Fibroblast of lung (primary cell): ENCODE results near the gene RERE. TPM values are rescaled to one million over a fixed set of nuclear protein-coding genes. Genes with fewer than 3 reads are reported as not detected.

Experiments used
- DNase-seq, 2 donors: peaks; one replicate each; pipeline versions ENCODE4 v3.0.0 to v3.0.0-alpha.2; 2010; ENCODE audit warnings: low read depth in 2 of 2
- H2AFZ ChIP-seq: 2 replicates; pipeline ENCODE4 v1.5.1; 2012; ENCODE audit warnings: low read length, control low read depth, inconsistent platforms
- H3K27ac ChIP-seq: 2 replicates; pipeline ENCODE4 v1.5.1; 2011; ENCODE audit warnings: low read length, control low read depth; ENCODE audit not compliant: insufficient read depth
- H3K27me3 ChIP-seq: 2 replicates; pipeline ENCODE4 v1.5.1; 2011; ENCODE audit warnings: mild to moderate bottlenecking, low read length; ENCODE audit not compliant: control insufficient read depth, insufficient read depth
- H3K36me3 ChIP-seq: 2 replicates; pipeline ENCODE4 v1.5.1; 2011; ENCODE audit warnings: low read length; ENCODE audit not compliant: control insufficient read depth, insufficient read depth
- H3K4me1 ChIP-seq: 2 replicates; pipeline ENCODE4 v1.5.1; 2011; ENCODE audit warnings: low read length; ENCODE audit not compliant: control insufficient read depth, insufficient read depth; ENCODE audit errors: extremely low read depth
- H3K4me2 ChIP-seq: 2 replicates; pipeline ENCODE4 v1.5.1; 2011; ENCODE audit warnings: low read length, control low read depth; ENCODE audit not compliant: insufficient read depth; ENCODE audit errors: extremely low read depth
- H3K4me3 ChIP-seq, 4 experiments: fragments of 200-600 bp in 1 of 4; sonication (generic) in 1 of 4; replicated peaks in 1 of 4; 2 replicates each; pipeline ENCODE4 v1.5.1; 2011 to 2016; ENCODE audit warnings: low read length in 4 of 4, low read depth in 3 of 4, mild to moderate bottlenecking in 3 of 4, control low read depth in 2 of 4, inconsistent platforms in 1 of 4, mixed read lengths in 1 of 4; ENCODE audit not compliant: insufficient read depth in 1 of 4; ENCODE audit errors: control extremely low read depth in 1 of 4
- H3K79me2 ChIP-seq: 2 replicates; pipeline ENCODE4 v1.5.1; 2012; ENCODE audit warnings: mild to moderate bottlenecking, low read length, inconsistent platforms; ENCODE audit not compliant: control insufficient read depth, insufficient read depth
- H3K9ac ChIP-seq: 2 replicates; pipeline ENCODE4 v1.5.1; 2011; ENCODE audit warnings: mild to moderate bottlenecking, low read length, control low read depth; ENCODE audit not compliant: insufficient read depth
- H3K9me3 ChIP-seq: 2 replicates; pipeline ENCODE4 v1.5.1; 2012; ENCODE audit warnings: low read depth, low read length; ENCODE audit not compliant: control insufficient read depth, insufficient read depth
- H4K20me1 ChIP-seq: 2 replicates; pipeline ENCODE4 v1.5.1; 2011; ENCODE audit warnings: low read length; ENCODE audit not compliant: control insufficient read depth, insufficient read depth; ENCODE audit errors: extremely low read depth
- EZH2 ChIP-seq: IDR thresholded peaks from 2 replicates; pipeline ENCODE4 v1.5.1; 2012; ENCODE audit warnings: low read length, control low read depth, mild to moderate bottlenecking; ENCODE audit errors: missing control alignments
- polyA plus RNA-seq, 2 donors: library from polyadenylated mRNA; depleted of rRNA in 1 of 2; stranded (reverse) in 1 of 2; unstranded in 1 of 2; fragments of >200 nt; gene quantifications; 2 replicates each; pipeline ENCODE4 v1.2.1, GENCODE V29; 2011 to 2012; ENCODE audit warnings: missing spikeins in 1 of 2
- total RNA-seq: library from RNA; depleted of rRNA; stranded (reverse); fragments of >200 nt; gene quantifications from 2 replicates; pipeline ENCODE4 v1.2.1, GENCODE V29; 2014
- TF ChIP-seq, protein P1 (sequence below), 2 donors: IDR thresholded peaks in 1 of 2; conservative IDR thresholded peaks in 1 of 2; 1 replicate in 1 of 2; 2 replicates in 1 of 2; pipeline ENCODE4 v1.5.1; 2011 to 2012; ENCODE audit warnings: low read length in 2 of 2, control low read depth in 1 of 2, inconsistent platforms in 1 of 2, low read depth in 1 of 2, mild to moderate bottlenecking in 1 of 2

RERE gene
- total and polyA plus RNA-seq, 2 donors (not counting 1 experiment from before 2014, with no cell fraction given) = 3.7 to 51.0 TPM

DNA sequence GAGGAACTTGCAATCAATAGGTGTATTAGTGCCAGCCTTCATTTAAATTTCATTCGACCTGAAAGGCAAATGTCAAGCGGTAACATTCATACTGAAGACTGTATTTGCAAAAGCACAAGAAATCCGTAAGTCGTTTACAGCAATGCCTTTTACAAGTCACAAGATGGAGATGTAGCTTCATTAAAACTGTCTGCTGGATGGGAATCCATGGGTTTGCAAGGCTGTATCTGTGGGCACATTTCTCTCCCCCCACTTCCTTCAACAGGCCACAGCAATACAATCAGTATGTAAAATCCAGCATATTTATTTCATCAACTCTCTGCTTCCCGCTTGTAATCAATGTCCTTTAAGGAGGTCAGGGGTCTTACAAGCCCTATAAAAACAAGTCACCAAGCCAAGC, 352.4 kb downstream of the RERE start:
- no peak for TF ChIP-seq EZH2
- TF ChIP-seq, protein P1, sequence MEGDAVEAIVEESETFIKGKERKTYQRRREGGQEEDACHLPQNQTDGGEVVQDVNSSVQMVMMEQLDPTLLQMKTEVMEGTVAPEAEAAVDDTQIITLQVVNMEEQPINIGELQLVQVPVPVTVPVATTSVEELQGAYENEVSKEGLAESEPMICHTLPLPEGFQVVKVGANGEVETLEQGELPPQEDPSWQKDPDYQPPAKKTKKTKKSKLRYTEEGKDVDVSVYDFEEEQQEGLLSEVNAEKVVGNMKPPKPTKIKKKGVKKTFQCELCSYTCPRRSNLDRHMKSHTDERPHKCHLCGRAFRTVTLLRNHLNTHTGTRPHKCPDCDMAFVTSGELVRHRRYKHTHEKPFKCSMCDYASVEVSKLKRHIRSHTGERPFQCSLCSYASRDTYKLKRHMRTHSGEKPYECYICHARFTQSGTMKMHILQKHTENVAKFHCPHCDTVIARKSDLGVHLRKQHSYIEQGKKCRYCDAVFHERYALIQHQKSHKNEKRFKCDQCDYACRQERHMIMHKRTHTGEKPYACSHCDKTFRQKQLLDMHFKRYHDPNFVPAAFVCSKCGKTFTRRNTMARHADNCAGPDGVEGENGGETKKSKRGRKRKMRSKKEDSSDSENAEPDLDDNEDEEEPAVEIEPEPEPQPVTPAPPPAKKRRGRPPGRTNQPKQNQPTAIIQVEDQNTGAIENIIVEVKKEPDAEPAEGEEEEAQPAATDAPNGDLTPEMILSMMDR (conservative IDR thresholded peaks at IDR 0.05 in 1 of 2, IDR thresholded peaks at IDR 0.05 in 1 of 2; ENCODE audit: low read depth in 1 of 2, low read length in 2 of 2) = peak; percentile 20 to 22
- Histone ChIP-seq H3K4me2 (no peak overlapping the region), H3K9ac (no peak overlapping the region), H3K4me1 (peaks cover 21% of the 10 kb centered on the region), H3K4me3 (no peak overlapping the region), H3K36me3 (no peaks in the 10 kb centered on the region), H3K79me2 (no peaks in the 10 kb centered on the region), H2AFZ (no peak overlapping the region), H3K27ac (no peak overlapping the region), H4K20me1 (no peaks in the 10 kb centered on the region), H3K27me3 (no peaks in the 10 kb centered on the region), H3K9me3 (no peaks in the 10 kb centered on the region)
- peak in 1 of 2 donors; percentile 83 for DNase-seq

DNA sequence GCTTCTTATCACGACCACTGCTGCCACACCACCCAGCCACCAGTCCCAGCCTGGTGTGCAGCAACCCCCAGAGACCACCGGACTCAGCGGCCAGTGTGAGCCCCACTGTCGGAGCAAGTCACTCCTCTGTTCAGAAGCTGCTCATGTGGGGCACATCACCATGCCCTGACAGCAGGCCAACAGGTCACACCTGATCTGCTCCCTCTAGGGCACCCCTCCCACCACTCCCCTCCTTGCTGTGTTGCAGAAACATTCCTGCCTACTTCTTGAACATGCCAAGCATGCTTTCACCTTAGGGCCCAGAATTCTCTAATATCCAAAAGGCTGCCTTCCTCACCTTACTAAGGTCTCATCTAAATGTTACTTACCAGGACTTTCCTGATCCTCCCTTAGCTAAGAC, 353.1 kb downstream of the RERE start:
- Histone ChIP-seq H3K4me2 (peak overlapping the region; percentile 87), H3K79me2 (no peaks in the 10 kb centered on the region), H3K9me3 (no peaks in the 10 kb centered on the region), H3K27ac (peak overlapping the region; percentile 82), H2AFZ (no peak overlapping the region), H4K20me1 (no peaks in the 10 kb centered on the region), H3K4me1 (peaks cover 21% of the 10 kb centered on the region), H3K36me3 (no peaks in the 10 kb centered on the region), H3K4me3 (no peak overlapping the region), H3K27me3 (no peaks in the 10 kb centered on the region), H3K9ac (no peak overlapping the region)
- no peak for DNase-seq
- TF ChIP-seq, protein P1 (conservative IDR thresholded peaks at IDR 0.05 in 1 of 2, IDR thresholded peaks at IDR 0.05 in 1 of 2; ENCODE audit: low read depth in 1 of 2, low read length in 2 of 2) = no peak
- TF ChIP-seq EZH2 = no peak

DNA sequence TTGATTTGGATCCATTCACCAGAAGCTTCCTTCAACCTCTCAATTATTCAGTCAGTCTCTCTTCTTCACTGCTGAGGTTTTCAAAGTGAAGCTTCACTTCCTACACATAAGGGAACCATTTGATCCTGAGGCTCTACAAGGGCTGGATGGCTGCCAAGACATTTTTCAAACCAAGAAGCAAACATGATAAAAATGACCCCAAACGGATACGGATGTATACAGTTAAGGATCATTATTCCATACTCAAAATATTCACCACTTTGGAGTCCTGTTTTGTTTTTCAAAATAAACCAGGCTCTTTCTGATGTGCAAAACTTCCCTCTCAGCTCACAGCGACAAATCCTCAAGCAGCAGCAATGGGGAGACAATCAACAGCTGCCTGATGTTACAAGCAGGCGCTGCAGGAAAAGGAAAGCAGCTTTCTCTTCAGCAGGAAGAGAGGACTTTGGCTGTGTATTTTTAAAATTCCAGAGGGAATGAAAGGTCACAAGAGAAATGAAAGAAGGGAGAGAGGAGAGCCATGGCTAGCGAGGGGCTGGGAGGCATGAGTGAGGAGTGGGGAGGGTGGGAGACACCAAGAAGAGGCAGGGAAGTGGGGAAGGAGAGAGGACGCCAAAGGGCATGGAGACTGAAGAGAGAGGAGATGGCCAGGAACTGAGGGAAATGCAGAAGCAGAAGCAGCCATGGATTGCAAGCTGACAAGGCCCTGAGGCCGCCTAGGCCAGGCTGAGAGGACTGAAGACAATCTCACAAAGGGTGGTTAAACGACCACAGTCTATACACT, 354.1 kb downstream of the RERE start:
- peak overlapping the region; percentile 87 for H3K4me2 ChIP-seq
- peak overlapping the region; percentile 9 for H3K9ac ChIP-seq
- H3K27ac ChIP-seq = peak overlapping the region; percentile 82
- peak overlapping the region in 2 of 4 experiments; percentile 0 to 1 for H3K4me3 ChIP-seq
- H3K4me1 ChIP-seq = peaks cover 21% of the 10 kb centered on the region
- H4K20me1 ChIP-seq = no peaks in the 10 kb centered on the region
- DNase-seq = peak; percentile 79 to 88
- no peaks in the 10 kb centered on the region for H3K9me3 ChIP-seq
- H3K36me3 ChIP-seq = no peaks in the 10 kb centered on the region
- no peaks in the 10 kb centered on the region for H3K27me3 ChIP-seq
- H2AFZ ChIP-seq = peak overlapping the region; percentile 63
- TF ChIP-seq EZH2 = no peak
- TF ChIP-seq, protein P1 (conservative IDR thresholded peaks at IDR 0.05 in 1 of 2, IDR thresholded peaks at IDR 0.05 in 1 of 2; ENCODE audit: low read depth in 1 of 2, low read length in 2 of 2) = no peak
- H3K79me2 ChIP-seq = no peaks in the 10 kb centered on the region
